ENCODE results near the gene CCNK. TPM values are rescaled to one million over a fixed set of nuclear protein-coding genes. Genes with fewer than 3 reads are reported as not detected.

Gene CCNK
- total RNA-seq, 1 experiment from 2014 or later = 84.7 TPM

DNA sequence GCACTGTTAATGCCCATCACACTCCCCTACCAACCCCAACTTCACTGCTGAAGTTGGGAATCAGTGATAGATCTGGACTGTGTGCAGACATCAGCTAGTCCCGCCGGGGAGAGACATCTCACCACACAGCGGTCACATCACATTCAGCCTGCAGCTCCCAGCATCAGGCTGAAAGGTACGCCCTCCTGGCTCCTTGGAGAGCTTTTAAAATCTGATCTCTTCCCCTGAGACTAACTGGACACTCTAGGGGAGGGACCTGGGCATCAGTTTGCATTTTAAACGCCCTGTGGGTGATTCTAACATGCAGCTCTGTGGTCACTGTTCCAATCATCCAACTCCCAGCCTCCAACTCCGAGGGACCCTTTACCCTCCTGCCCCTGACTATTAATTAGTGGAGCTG, 64.4 kb downstream of the CCNK start (continued):
- TF ChIP-seq, protein P1, sequence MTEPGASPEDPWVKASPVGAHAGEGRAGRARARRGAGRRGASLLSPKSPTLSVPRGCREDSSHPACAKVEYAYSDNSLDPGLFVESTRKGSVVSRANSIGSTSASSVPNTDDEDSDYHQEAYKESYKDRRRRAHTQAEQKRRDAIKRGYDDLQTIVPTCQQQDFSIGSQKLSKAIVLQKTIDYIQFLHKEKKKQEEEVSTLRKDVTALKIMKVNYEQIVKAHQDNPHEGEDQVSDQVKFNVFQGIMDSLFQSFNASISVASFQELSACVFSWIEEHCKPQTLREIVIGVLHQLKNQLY (CRISPR knock-in tag; IDR thresholded peaks at IDR 0.05) = no peak
- TF ChIP-seq SOX15 (CRISPR knock-in tag; IDR thresholded peaks at IDR 0.05) (no peak), NR2C2 (CRISPR knock-in tag; IDR thresholded peaks at IDR 0.05) (no peak)

DNA sequence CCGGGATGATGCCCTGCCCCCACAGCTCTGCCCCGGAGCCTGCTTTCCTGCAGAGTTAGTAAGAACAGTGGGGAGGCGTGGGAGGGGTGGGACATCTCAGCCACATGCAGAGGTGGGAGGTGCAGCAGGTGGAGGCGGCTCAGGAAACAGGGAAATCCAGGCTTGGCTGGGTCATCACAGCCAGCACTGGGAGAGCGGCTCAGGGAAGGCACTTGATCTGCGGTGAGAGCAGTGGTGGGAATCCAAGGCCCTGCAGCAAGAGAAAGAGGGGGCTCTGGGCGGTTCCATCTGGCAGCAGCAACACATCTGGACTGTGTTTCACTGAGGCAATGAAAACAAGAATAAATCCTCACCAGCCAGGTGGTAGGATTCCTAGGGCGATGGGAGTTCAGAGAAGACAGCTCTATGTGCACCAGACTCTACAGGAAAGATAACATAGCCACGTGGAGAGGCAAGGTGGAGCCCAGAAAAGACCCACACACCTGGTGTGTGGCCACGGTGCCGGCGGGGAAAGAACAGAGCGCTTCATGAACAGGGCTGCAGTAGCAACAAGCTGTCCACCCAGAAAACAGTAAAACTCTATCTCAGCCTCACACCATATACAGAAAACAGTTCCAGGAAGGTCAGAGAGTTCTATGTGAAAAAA, 65.1 kb downstream of the CCNK start:
- POLR2A ChIA-PET = no interaction called here

DNA sequence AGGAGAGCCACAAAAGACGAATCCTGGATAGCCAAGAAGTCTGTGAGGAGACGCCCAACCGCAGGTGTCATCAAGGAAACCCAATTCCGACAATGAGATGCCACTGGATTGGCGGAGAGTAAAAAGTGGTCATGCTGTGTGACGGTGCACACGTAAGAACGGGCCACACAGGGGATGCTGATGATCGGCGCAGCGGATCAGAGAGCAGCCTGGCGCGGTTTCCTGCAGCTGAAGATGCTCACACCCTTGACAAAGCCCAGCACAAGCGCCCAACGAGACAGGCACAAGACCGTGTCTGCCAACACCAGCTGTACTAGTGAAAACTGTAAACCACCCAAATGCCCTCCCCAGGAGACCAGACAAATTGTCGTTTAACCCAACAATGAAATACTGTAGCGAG, 67.0 kb downstream of the CCNK start:
- Mint-ChIP-seq H3K4me3 (no peak overlapping the region), H3K27ac (no peak overlapping the region), H3K9me3 (no peaks in the 10 kb centered on the region), H3K36me3 (no peaks in the 10 kb centered on the region), H3K4me1 (peaks cover 53% of the 10 kb centered on the region), H3K27me3 (ENCODE audit: low read depth) (no peaks in the 10 kb centered on the region; the same call in 1 of the 2 replicates)
- DNase-seq (ENCODE audit: low spot score) (no peak), ATAC-seq (no peak)
- ChIA-PET POLR2A (interaction anchor here (0.9 kb wide), 1 partner anchor 9 kb away, joined by 3 read pairs; no protein-coding TSS in a partner anchor), CTCF (interaction anchor here (0.7 to 2.4 kb wide), 3 partner anchors 10 to 23 kb away, joined by 3 to 8 read pairs (median 5); no protein-coding TSS in a partner anchor)
- TF ChIP-seq EMX1 (CRISPR knock-in tag; IDR thresholded peaks at IDR 0.05) = no peak
- TF ChIP-seq ZNF232 (CRISPR knock-in tag; IDR thresholded peaks at IDR 0.05) = no peak
- no peak for TF ChIP-seq ZNF423 (CRISPR knock-in tag; IDR thresholded peaks at IDR 0.05)
- TF ChIP-seq, protein P2, sequence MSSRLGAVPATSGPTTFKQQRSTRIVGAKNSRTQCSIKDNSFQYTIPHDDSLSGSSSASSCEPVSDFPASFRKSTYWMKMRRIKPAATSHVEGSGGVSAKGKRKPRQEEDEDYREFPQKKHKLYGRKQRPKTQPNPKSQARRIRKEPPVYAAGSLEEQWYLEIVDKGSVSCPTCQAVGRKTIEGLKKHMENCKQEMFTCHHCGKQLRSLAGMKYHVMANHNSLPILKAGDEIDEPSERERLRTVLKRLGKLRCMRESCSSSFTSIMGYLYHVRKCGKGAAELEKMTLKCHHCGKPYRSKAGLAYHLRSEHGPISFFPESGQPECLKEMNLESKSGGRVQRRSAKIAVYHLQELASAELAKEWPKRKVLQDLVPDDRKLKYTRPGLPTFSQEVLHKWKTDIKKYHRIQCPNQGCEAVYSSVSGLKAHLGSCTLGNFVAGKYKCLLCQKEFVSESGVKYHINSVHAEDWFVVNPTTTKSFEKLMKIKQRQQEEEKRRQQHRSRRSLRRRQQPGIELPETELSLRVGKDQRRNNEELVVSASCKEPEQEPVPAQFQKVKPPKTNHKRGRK (CRISPR knock-in tag; IDR thresholded peaks at IDR 0.05; ENCODE audit: borderline replicate concordance) = no peak
- TF ChIP-seq, protein P3, sequence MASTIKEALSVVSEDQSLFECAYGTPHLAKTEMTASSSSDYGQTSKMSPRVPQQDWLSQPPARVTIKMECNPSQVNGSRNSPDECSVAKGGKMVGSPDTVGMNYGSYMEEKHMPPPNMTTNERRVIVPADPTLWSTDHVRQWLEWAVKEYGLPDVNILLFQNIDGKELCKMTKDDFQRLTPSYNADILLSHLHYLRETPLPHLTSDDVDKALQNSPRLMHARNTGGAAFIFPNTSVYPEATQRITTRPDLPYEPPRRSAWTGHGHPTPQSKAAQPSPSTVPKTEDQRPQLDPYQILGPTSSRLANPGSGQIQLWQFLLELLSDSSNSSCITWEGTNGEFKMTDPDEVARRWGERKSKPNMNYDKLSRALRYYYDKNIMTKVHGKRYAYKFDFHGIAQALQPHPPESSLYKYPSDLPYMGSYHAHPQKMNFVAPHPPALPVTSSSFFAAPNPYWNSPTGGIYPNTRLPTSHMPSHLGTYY (CRISPR knock-in tag; IDR thresholded peaks at IDR 0.05) = no peak
- TF ChIP-seq, protein P4, sequence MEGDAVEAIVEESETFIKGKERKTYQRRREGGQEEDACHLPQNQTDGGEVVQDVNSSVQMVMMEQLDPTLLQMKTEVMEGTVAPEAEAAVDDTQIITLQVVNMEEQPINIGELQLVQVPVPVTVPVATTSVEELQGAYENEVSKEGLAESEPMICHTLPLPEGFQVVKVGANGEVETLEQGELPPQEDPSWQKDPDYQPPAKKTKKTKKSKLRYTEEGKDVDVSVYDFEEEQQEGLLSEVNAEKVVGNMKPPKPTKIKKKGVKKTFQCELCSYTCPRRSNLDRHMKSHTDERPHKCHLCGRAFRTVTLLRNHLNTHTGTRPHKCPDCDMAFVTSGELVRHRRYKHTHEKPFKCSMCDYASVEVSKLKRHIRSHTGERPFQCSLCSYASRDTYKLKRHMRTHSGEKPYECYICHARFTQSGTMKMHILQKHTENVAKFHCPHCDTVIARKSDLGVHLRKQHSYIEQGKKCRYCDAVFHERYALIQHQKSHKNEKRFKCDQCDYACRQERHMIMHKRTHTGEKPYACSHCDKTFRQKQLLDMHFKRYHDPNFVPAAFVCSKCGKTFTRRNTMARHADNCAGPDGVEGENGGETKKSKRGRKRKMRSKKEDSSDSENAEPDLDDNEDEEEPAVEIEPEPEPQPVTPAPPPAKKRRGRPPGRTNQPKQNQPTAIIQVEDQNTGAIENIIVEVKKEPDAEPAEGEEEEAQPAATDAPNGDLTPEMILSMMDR (IDR thresholded peaks at IDR 0.05) = no peak
- no peak for TF ChIP-seq MYBL2 (CRISPR knock-in tag; IDR thresholded peaks at IDR 0.05)
- TF ChIP-seq JAZF1 (CRISPR knock-in tag; IDR thresholded peaks at IDR 0.05) = no peak
- TF ChIP-seq, protein P5, sequence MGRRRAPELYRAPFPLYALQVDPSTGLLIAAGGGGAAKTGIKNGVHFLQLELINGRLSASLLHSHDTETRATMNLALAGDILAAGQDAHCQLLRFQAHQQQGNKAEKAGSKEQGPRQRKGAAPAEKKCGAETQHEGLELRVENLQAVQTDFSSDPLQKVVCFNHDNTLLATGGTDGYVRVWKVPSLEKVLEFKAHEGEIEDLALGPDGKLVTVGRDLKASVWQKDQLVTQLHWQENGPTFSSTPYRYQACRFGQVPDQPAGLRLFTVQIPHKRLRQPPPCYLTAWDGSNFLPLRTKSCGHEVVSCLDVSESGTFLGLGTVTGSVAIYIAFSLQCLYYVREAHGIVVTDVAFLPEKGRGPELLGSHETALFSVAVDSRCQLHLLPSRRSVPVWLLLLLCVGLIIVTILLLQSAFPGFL (CRISPR knock-in tag; IDR thresholded peaks at IDR 0.05; ENCODE audit: borderline replicate concordance) = no peak
- TF ChIP-seq NR2C2 (CRISPR knock-in tag; IDR thresholded peaks at IDR 0.05) = no peak
- TF ChIP-seq, protein P6, sequence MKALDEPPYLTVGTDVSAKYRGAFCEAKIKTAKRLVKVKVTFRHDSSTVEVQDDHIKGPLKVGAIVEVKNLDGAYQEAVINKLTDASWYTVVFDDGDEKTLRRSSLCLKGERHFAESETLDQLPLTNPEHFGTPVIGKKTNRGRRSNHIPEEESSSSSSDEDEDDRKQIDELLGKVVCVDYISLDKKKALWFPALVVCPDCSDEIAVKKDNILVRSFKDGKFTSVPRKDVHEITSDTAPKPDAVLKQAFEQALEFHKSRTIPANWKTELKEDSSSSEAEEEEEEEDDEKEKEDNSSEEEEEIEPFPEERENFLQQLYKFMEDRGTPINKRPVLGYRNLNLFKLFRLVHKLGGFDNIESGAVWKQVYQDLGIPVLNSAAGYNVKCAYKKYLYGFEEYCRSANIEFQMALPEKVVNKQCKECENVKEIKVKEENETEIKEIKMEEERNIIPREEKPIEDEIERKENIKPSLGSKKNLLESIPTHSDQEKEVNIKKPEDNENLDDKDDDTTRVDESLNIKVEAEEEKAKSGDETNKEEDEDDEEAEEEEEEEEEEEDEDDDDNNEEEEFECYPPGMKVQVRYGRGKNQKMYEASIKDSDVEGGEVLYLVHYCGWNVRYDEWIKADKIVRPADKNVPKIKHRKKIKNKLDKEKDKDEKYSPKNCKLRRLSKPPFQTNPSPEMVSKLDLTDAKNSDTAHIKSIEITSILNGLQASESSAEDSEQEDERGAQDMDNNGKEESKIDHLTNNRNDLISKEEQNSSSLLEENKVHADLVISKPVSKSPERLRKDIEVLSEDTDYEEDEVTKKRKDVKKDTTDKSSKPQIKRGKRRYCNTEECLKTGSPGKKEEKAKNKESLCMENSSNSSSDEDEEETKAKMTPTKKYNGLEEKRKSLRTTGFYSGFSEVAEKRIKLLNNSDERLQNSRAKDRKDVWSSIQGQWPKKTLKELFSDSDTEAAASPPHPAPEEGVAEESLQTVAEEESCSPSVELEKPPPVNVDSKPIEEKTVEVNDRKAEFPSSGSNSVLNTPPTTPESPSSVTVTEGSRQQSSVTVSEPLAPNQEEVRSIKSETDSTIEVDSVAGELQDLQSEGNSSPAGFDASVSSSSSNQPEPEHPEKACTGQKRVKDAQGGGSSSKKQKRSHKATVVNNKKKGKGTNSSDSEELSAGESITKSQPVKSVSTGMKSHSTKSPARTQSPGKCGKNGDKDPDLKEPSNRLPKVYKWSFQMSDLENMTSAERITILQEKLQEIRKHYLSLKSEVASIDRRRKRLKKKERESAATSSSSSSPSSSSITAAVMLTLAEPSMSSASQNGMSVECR (CRISPR knock-in tag; IDR thresholded peaks at IDR 0.05; ENCODE audit: borderline replicate concordance) = no peak
- no peak for TF ChIP-seq RORB (CRISPR knock-in tag; IDR thresholded peaks at IDR 0.05)

More for the DNA sequence above, 65.1 kb downstream of the CCNK start:
- ATAC-seq (peak; percentile 66), DNase-seq (ENCODE audit: low spot score) (peak; percentile 50)
- CTCF ChIA-PET = interaction anchor here (1.0 to 2.4 kb wide), 2 partner anchors 8 to 56 kb away, joined by 3 to 8 read pairs; no protein-coding TSS in a partner anchor
- TF ChIP-seq, protein P7, sequence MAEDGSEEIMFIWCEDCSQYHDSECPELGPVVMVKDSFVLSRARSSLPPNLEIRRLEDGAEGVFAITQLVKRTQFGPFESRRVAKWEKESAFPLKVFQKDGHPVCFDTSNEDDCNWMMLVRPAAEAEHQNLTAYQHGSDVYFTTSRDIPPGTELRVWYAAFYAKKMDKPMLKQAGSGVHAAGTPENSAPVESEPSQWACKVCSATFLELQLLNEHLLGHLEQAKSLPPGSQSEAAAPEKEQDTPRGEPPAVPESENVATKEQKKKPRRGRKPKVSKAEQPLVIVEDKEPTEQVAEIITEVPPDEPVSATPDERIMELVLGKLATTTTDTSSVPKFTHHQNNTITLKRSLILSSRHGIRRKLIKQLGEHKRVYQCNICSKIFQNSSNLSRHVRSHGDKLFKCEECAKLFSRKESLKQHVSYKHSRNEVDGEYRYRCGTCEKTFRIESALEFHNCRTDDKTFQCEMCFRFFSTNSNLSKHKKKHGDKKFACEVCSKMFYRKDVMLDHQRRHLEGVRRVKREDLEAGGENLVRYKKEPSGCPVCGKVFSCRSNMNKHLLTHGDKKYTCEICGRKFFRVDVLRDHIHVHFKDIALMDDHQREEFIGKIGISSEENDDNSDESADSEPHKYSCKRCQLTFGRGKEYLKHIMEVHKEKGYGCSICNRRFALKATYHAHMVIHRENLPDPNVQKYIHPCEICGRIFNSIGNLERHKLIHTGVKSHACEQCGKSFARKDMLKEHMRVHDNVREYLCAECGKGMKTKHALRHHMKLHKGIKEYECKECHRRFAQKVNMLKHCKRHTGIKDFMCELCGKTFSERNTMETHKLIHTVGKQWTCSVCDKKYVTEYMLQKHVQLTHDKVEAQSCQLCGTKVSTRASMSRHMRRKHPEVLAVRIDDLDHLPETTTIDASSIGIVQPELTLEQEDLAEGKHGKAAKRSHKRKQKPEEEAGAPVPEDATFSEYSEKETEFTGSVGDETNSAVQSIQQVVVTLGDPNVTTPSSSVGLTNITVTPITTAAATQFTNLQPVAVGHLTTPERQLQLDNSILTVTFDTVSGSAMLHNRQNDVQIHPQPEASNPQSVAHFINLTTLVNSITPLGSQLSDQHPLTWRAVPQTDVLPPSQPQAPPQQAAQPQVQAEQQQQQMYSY (CRISPR knock-in tag; IDR thresholded peaks at IDR 0.05) = 0 out of 2 replicates have a peak, but pooled peaks have one; percentile 32
- no peak for TF ChIP-seq ZNF219 (CRISPR knock-in tag; IDR thresholded peaks at IDR 0.05; ENCODE audit: borderline replicate concordance)
- Mint-ChIP-seq H3K4me1 (peaks cover 60% of the 10 kb centered on the region), H3K27ac (peak overlapping the region; percentile 76), H3K36me3 (no peaks in the 10 kb centered on the region), H3K9me3 (no peaks in the 10 kb centered on the region), H3K4me3 (no peak overlapping the region), H3K27me3 (ENCODE audit: low read depth) (no peaks in the 10 kb centered on the region; the same call in 1 of the 2 replicates)

Measured in WTC11 (cell line).